22Rv1 (cell line): Measurements from ENCODE around the gene IMPA2.

Source experiments
- H3K27ac ChIP-seq: fragments of 450-650 bp; 2 replicates; pipeline ENCODE4 v1.5.1; 2017
- CTCF ChIP-seq: fragments of 450-650 bp; IDR thresholded peaks from 2 replicates; pipeline ENCODE4 v1.5.1; 2017; ENCODE audit warnings: mild to moderate bottlenecking
- ZFX ChIP-seq: fragments of 450-650 bp; IDR thresholded peaks from 2 replicates; pipeline ENCODE4 v1.6.1; 2017; ENCODE audit warnings: antibody characterized with exemption, borderline replicate concordance

IMPA2 gene

DNA sequence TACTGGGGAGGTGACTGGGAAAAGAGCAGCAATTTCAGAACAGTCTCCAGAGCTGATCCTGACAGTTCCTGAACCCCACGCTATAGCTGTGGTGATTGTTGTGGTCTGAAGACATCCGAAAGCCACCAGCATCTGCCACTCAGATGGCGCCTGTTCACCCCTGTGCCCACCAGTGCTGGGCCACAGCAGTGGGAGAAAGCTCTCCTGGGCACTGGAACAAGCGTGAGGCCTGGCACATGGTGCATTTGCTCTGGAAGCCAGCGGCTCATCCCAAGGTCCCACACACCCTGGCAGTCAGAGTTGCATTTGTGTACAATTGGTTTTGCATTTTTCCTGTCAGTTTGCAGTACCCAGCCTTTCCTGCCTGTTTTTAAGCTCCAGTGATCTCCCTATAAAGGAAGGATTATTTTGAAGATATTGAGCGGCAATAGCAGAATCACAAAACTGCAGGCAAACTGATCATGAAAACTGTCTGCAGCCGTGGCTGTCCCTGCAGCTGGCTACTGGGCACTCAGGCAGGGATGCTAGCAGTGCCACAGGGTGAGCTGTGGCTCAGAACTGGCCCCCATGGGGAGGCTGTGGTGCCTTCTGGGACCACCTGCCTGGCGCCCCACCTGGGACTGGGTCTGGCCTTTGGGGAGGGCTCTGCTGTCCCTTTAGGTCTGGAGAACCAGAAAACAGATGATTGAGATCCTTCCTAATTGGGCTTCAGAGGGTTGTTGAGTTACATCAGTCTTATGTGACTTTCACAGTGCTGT, 30.1 kb downstream of the IMPA2 start:
- no peak overlapping the region for H3K27ac ChIP-seq
- TF ChIP-seq ZFX, result no peak
- no peak for TF ChIP-seq CTCF

GRCh38 chr18:12011957-12012549, 30.7 kb downstream of the IMPA2 start:
- no peak overlapping the region for H3K27ac ChIP-seq
- TF ChIP-seq CTCF, result no peak
- TF ChIP-seq ZFX, result no peak

- H3K27ac ChIP-seq, result no peak overlapping the region
- no peak for TF ChIP-seq ZFX
- no peak for TF ChIP-seq CTCF
Observed at GRCh38 chr18:12012697-12013096, 31.4 kb downstream of the IMPA2 start.

DNA sequence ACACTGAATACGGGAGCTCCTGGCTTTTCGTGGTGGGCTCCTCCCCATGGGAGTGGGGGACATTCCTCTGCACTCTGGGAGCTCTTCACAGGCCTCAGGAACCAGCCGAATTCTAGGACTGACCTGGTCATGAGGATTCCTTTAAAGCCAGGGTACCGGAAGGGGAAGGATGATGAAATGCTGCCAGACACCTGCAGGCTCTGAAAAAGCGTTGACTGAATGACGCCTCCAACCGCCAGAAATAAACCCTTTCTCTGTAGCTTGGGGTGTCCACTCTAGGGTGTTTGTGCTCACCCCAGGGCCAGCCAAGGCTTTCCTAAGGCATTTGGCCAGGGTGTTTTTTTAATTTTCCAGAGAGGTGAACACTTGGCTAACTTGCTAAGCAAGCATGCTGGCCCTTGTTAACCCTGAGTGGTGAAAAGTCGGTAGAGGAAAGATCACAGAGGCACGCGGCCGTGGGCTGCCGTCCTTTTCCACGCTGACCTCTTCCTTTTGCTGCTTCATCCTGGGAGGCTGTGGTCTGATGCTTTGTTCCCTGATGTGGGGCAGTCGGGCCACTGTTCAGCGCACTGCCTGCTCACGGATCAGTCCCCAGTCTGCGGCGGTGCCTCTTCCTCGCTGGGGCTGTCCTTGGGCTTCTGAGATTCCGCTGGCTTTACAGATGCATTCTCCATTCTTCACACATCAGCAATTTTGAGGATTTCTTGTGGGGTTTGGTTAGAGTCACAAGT, 32.0 kb downstream of the IMPA2 start:
- TF ChIP-seq ZFX (no peak), CTCF (no peak)
- no peak overlapping the region for H3K27ac ChIP-seq

- TF ChIP-seq CTCF, result no peak
- no peak overlapping the region for H3K27ac ChIP-seq
Observed at GRCh38 chr18:12014086-12014485, 32.8 kb downstream of the IMPA2 start.

- no peak overlapping the region for H3K27ac ChIP-seq
Observed at GRCh38 chr18:12014521-12015415, 33.5 kb downstream of the IMPA2 start.

GRCh38 chr18:12015416-12016062, 34.2 kb downstream of the IMPA2 start:
- H3K27ac ChIP-seq, result no peak overlapping the region
- TF ChIP-seq CTCF (no peak), ZFX (no peak)

More at GRCh38 chr18:12014521-12015415, 33.5 kb downstream of the IMPA2 start:
- no peak for TF ChIP-seq ZFX
